Measurements from ENCODE around the gene TTC23. TPM values are rescaled to one million over a fixed set of nuclear protein-coding genes. Genes with fewer than 3 reads are reported as not detected.
A peak's percentile ranks its signal among the peaks of the same experiment; 100 is the strongest.

TTC23 gene
- total and polyA plus RNA-seq, 2 donors (not counting 3 experiments of a cell fraction or from before 2014, with no cell fraction given) = 4.1 to 27.3 TPM

GRCh38 chr15:99282586-99282985, 33.2 kb upstream of the TTC23 start:
- no peaks in the 10 kb centered on the region for H3K36me3 ChIP-seq (ENCODE audit: control insufficient read depth in 2 of 2, extremely low read depth in 1 of 2, insufficient read depth in 2 of 2, low read length in 2 of 2)
- H3K9ac ChIP-seq (replicated peaks; ENCODE audit: extremely low read depth, insufficient read depth, low read length) = no peak overlapping the region
- no peaks in the 10 kb centered on the region for H3K9me3 ChIP-seq (replicated peaks; ENCODE audit: control insufficient read depth, insufficient read depth, low read length)
- DNase-seq (ENCODE audit: low read depth, low spot score) = peak; percentile 25
- H3K4me2 ChIP-seq (ENCODE audit: insufficient read depth, low read length) = no peak overlapping the region
- intact Hi-C loops (cut with micrococcal nuclease) (no loop called here), dilution Hi-C loops (cut with MboI; ENCODE audit: extremely low pct_ligation_motif_present, low sequenced_read_pairs) (loop anchor here (25.0 kb wide), 1 partner anchor 430 kb away; no protein-coding TSS in a partner anchor)
- no peaks in the 10 kb centered on the region for H3K27me3 ChIP-seq (ENCODE audit: control insufficient read depth in 2 of 2, insufficient read depth in 2 of 2, low read length in 2 of 2)
- H4K20me1 ChIP-seq (replicated peaks; ENCODE audit: control insufficient read depth, extremely low read depth, insufficient read depth, low read length) = no peaks in the 10 kb centered on the region
- no peak for FAIRE-seq
- POLR2A ChIA-PET = no interaction called here
- H3K79me2 ChIP-seq (ENCODE audit: control insufficient read depth, insufficient read depth, low read length) = no peaks in the 10 kb centered on the region
- TF ChIP-seq MYC (IDR thresholded peaks at IDR 0.05; ENCODE audit: low read depth, low read length) (no peak), CTCF (IDR thresholded peaks at IDR 0.05; ENCODE audit: extremely low read depth in 1 of 2, insufficient read depth in 1 of 2, low read depth in 1 of 2, low read length in 2 of 2) (no peak), FOS (IDR thresholded peaks at IDR 0.05; ENCODE audit: borderline replicate concordance, insufficient read depth, low read length) (no peak), EZH2 (IDR thresholded peaks at IDR 0.05; ENCODE audit: borderline replicate concordance, low read depth, low read length, severe bottlenecking) (no peak), GATA2 (IDR thresholded peaks at IDR 0.05; ENCODE audit: insufficient read depth, insufficient read length, low read depth, low read length) (no peak), POLR2AphosphoS5 (IDR thresholded peaks at IDR 0.05; ENCODE audit: insufficient read depth, low read depth, low read length) (no peak), POLR2A (IDR thresholded peaks at IDR 0.05; ENCODE audit: low read depth, low read length) (no peak), JUN (IDR thresholded peaks at IDR 0.05; ENCODE audit: borderline replicate concordance, insufficient read depth, insufficient read length, low read depth) (no peak)
- TF ChIP-seq, protein P1, sequence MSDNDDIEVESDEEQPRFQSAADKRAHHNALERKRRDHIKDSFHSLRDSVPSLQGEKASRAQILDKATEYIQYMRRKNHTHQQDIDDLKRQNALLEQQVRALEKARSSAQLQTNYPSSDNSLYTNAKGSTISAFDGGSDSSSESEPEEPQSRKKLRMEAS (IDR thresholded peaks at IDR 0.05; ENCODE audit: insufficient read depth, insufficient read length) = no peak
- H3K27ac ChIP-seq (ENCODE audit: insufficient read depth, low read depth, low read length) = no peak overlapping the region
- no peak overlapping the region for H3K4me3 ChIP-seq (replicated peaks in 1 of 3; ENCODE audit: insufficient read depth in 1 of 3, low read depth in 1 of 3, low read length in 3 of 3)
- H2AFZ ChIP-seq (ENCODE audit: low read depth, low read length) = no peak overlapping the region
- BruUV-seq (replicated peaks) = no TSS peak
- no peaks in the 10 kb centered on the region for H3K9me1 ChIP-seq (replicated peaks; ENCODE audit: control insufficient read depth, extremely low read depth, insufficient read depth, low read length)
- CTCF ChIA-PET = interaction anchor here (2.0 to 10.7 kb wide), 4 partner anchors 10 to 474 kb away, joined by 14 to 223 read pairs (median 22); no protein-coding TSS in a partner anchor
- H3K4me1 ChIP-seq (ENCODE audit: control insufficient read depth, extremely low read depth, insufficient read depth, low read length) = peaks cover 15% of the 10 kb centered on the region

Data from endothelial cell of umbilical vein (primary cell).